SKM-1 treated with dmso at 0.1 percent for 144 hours (cell line): ENCODE results near the gene CFAP73.
"Not testable (repeated sequence)": the region's sequence is repeated elsewhere in the genome, so short reads cannot be mapped to it uniquely, and the experiment has no call there.

Experiments
- DNase-seq: peaks from one replicate; lab custom pipeline; 2025; ENCODE audit not compliant: unreplicated experiment; lab: John Stamatoyannopoulos, UW

CFAP73 gene

DNA sequence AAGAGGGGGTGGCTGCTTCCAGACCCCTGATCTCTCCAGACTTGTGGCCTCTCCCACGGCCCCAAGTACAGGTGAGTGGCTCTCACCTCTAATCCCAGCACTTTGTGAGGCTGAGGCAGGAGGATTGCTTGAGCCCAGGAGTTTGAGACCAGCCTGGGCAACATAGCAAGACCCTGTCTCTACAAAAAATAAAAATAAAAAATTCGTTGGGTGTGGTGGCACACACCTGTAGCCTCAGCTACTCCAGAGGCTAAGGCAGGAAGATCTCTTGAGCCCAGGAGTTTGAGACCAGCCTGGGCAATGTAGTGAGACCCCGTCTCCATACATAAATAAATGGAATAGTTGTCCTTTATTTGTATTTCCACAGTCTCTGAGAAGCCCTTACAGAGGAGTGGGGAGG lies 7.8 kb upstream of the CFAP73 start:
- not testable (repeated sequence) for DNase-seq

DNA sequence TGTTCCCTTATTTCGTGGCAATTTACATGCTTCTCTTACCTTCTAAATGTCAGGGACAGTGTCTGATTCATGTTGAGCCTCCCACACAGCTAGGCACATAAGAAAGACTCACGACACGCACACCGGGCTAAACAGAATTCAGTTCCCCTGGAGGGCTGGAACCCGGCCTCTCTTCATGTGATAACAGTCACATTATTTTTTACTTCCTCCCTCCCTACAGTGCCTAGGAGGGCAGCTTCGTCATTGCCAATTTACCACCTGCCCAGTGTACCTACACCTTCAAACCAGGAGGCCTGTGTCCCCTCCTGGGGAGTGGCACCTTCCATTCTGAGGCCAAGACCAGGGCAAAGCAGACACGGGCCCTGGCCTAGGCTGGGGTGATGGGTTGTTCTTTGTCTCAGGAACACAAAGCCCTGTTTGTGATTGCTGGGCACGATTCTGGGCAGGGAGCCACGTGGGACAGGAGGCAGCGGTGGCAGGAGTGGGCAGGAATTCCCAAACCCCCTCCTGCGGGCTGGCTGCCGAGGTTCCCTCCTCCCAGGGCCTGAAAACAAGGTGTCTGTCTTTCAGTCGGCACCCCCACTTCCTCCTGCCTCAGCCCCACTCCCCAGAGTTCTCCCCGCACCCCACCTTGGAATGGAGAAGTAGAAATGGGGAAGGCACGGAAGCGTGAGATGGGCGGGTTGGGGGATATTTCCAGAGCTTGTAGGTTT lies 7.2 kb upstream of the CFAP73 start:
- peak; percentile 58 for DNase-seq

DNA sequence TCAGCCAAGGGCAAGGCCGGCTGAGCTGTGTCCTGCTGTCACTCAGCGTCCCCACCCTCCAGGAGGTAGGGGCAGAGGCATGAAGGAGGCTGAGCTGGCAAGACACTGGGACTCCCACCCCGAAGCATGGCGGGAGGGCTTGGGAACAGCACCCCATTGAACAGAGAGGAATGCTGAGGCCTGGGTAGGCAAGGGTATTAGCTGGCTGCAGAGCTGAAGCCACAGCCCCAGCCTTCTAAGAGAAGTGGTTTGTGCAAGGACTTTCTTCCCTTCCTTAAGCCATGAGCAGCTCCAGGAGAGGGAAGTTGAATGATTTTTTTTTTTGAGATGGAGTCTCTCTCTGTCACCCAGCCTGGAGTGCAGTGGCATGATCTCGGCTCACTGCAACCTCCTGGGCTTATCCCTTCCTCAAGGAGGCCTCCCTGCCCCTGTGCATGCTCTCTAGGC lies 6.6 kb upstream of the CFAP73 start:
- peak; percentile 28 for DNase-seq

DNA sequence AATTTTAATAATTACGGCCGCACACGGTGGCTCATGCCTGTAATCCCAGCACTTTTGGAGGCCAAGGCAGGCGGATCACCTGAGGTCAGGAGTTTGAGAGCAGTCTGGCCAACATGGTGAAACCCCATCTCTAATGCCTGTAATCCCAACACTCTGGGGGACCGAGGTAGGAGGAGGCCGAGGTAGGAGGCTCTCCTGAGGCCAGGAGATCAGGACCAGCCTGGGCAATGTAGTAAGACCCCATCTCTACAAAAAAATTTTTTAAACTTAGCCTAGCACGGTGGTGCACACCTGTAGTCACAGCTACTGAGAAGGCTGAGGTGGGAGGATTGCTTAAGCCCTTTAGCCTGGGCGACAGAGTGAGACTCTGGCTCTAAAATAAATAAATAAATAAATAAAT lies 5.6 kb upstream of the CFAP73 start:
- no peak for DNase-seq

DNA sequence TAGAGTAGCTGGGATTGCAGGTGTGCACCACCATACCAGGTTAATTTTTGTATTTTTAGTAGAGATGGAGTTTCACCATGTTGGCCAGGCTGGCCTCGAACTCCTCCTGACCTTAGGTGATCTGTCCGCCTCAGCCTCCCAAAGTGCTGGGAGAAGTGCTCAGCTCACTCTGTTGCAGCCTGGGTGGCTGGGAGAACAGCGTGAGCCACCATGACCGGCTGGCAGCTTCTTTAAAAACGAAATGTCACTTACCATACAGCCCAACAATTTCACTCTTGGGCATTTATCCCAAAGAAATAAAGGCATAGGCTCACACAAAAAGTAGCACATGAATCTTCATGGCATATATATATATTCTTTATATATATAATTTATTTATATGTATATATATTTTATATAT lies 4.7 kb upstream of the CFAP73 start:
- no peak for DNase-seq

DNA sequence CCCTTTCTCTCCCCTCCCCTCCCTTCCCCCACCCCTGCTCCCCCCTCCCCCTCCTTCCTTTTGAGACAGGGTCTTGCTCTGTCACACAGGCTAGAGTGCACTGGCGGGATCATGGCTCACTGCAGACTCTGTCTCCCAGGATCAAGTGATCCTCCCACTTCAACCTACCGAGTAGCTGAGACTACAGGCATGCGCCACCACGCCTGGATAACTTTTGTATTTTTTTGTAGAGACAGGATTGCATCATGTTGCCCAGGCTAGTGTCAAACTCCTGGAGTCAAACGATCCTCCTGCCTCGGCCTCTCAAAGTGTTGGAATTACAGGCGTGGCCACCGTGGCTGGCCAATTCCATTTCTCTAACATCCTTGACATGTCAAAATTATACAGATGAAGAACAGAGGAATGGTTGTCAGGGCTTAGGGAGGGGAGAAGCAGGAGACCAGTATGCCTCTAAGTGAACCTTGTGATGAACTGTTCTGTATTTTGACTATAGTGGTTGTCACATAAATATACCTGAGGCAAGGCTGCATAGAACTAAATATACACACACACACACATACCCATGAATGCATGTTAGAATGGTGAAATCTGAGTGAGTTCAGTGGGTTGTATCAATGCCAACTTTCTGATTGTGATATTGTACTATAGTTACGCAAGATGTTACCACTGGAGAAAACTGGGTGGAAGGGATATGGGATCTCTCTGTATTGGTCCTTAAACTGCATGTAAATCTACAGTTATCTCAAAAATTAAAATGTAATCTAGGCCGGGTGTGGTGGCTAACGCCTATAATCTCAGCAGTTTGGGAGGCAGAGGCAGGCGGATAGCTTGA lies 3.6 kb upstream of the CFAP73 start:
- DNase-seq = no peak

DNA sequence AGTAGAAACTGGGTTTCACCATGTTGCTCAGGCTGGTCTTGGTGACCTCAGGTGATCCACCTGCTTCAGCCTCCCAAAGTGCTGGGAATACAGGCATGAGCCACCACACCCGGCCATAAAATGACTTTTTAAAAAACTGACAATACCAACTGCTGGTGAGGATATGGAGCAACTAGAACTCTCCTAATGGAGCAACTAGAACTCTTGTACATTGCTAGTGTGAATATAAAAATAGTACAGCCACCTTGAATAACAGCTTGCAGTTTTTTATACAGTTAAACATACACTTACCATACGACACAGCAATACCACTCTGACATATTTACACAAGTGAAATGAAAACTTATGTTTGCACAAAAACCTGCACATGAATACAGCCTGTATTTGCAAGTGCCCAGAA lies 2.5 kb upstream of the CFAP73 start:
- DNase-seq = no peak

DNA sequence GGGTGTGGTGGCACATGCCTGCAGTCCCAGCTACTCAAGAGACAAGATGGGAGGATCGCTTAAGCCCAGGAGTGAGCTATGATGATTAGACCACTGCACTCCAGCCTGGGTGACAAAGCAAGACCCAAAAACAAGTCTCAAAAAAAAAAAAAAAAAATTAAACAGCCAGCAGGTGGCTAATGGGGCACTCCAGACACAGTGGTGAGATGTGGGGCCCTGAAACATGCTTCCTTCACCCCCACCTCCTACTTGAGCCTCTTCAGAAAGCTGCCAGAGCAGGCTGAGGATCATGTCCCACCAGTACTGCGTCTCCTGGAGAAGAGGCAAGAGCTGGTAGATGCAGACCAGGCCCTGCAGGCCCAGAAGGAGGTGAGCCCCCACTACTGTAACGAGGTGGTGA lies 2.1 kb downstream of the CFAP73 start:
- no peak for DNase-seq

DNA sequence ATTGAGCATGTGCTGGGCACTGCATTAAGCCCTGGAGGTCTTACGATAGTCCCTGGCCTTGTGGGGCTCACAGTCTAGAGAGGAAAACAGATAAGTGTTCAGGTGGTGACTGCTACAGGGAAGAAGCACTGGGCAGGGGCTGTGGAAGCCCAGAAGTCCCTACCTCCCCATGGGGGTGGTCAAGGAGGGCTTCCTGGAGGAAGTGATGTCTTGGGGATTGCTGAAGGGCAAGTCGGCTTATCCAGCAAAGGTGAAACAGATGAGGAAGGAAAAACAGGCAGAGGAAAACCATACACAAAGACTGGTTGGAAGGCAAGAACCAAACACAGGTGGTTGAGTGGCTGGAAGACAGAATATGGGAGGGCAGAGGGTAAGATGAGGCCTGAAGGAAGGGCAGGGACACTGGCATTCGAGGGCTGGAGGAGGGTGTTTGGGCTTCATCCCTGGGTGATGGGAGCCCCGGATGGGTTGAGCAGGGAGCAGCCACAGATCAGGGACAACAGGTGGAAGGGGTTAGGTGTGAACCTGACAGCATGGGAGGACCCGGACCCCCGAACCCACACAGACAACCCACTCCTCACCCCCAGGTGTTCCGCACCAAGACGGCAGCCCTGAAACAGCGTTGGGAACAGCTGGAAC lies 2.8 kb downstream of the CFAP73 start:
- no peak for DNase-seq

DNA sequence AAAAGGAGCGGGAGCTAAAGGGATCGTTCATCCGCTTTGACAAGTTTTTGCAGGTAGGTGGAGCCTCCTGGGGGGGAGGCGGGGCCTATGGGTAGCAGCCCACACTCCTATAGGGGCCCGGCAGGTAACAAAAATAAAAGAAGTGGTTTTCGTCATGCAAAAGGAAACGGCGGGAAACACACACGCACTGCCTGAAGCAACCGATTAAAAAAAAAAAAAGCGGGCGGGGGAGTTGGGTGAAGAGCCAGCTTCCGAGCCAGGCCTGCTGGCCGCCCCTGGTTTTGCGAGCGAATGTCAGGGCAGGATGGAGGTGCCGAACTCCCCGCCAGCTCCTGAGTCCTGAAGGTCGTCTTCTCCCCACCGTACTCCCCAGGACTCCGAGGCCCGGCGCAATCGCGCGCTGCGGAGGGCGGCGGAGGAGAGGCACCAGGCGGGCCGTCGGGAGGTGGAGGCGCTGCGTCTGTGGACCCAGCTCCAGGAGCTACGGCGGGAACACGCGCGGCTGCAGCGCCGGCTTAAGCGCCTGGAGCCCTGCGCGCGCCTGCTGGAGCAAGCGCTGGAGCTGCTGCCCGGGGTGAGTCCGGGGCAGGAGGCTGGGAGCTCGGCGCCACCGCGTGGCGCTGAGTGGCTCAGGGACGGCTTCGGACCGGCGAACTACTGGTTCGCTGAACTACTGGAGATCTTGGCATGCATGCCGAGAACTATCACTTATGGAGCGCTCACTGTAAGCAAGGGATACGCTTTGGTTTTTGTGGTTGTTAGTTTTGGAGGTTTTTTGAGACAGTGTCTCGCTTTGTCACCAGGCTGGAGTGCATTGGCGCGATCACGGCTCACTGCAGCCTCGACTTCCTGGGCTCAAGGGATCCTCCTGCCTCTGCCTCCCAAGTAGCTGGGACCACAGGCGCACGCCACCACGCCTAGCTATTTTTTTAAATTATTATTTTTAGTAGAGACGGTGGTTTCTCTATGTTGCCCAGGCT lies 3.6 kb downstream of the CFAP73 start:
- peak; percentile 40 for DNase-seq

DNA sequence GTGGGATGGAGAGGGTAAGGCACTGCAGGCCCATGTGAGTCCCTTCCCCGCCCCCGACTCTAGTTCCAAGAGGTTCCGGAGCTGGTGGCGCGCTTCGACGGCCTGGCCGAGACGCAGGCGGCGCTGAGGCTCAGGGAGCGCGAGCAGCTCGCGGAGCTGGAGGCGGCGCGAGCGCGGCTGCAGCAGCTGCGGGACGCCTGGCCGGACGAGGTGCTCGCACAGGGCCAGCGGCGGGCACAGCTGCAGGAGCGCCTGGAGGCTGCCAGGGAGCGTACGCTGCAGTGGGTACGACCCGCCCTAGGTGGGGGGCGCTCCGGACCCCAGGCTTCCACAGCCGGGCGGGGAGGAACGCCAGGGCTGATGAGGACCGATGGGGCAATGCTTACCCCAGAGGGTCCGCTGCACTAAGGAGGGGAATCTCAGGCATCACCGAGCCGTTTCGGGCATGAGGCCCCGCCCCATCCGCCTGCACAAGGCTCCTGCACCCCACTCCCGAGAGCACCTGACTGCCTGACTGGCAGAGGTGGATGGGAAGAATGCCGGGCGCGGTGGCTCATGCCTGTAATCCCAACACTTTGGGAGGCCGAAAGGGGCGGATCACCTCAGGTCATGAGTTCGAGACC lies 4.9 kb downstream of the CFAP73 start:
- DNase-seq = no peak

DNA sequence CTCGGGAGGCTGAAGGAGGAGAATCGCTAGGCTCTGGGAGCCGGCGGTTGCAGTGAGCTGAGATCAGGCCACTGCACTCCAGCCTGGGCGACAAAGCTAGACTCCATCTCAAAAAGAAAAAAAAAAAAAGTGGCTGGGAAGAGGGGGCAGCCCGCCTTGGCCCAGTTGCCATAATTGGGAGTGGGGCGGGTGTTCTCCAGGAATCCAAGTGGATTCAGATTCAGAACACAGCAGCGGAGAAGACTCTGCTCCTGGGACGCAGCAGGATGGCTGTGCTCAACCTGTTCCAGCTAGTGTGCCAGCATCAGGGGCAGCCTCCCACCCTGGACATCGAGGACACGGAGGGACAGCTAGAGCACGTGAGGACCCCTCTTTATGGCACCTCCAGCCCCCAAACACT lies 5.5 kb downstream of the CFAP73 start:
- DNase-seq = no peak

DNA sequence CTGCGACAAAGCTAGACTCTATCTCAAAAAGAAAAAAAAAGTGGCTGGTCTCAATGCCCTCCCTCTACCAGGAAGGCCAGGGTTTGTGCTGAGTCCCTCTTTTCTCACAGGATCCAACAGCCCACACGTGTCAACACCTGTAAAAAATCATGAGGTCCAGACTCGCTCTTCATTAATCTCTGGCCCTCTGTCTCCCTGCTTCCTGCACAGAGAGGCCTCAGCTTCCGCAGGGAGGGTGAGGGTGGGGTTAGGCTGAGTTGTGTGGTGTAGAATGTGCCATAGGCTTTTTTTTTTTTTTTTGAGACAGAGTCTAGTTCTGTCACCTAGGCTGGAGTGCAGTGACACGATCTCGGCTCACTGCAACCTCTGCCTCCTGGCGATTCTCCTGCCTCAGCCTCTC lies 6.1 kb downstream of the CFAP73 start:
- no peak for DNase-seq

DNA sequence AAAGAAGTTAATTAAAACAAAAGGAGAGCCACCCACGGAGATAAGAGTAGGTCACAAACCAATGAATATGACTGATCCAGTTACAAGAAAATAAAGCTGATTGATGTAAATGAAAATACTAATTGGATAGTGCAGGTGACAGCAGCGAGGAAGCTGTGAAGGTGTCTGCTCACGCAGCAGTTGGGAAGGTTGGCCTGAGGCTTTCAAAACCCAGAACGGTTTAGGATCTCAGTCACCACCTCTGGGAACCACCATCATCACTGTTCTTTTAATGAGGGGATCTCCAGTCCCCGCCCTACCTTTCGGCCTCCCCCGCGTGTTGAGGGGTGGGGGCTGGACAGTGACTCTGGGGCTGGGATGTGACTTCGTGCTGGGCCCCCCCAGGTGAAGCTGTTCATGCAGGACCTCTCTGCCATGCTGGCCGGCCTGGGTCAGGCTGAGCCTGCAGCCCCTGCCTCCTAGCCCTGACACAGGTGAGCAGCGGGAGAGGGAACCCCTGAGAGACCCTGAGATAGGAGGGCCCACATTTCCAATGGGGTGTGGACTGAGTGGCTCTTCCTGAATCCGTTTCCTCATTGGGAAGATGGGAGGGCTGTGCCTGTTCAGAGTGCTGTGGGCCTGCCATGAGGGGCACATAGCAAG lies 7.8 kb downstream of the CFAP73 start:
- DNase-seq = no peak

DNA sequence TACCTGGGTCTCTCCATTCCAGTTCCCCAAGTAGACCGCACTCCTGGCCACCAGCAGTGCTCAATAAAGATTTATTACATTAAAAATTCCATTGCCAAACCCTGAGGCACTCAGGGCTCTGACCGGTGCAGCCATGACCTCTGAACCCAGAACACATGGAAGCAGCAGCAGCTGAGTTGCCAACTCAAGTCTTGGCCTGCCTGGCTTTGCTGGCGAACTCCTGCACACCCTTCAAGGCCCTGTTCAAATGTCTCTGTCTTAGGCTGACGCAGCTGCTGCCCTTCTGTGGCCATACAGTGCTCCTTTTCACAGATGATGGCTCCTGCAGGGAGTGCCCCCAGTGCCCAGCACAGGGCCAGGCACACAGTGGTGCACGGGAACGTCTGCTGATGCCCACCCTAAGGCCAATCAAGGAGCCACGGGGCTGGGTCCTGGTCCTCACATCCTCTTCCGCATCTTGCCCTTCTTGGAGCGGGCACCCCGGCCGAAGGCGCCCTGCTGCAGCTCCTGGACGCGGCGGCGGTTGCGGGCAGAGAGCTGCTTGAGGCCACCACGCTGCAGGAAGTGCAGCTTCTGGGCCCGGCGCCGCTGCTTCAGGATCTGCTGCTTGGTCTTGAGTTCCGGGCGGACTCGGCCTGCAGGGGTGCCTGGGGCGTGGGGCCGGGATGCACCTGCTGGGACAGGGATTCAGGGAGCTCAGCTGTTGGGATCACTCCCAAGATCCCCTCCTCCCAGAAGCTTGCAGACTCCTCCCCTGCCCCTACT lies 9.1 kb downstream of the CFAP73 start:
- no peak for DNase-seq

DNA sequence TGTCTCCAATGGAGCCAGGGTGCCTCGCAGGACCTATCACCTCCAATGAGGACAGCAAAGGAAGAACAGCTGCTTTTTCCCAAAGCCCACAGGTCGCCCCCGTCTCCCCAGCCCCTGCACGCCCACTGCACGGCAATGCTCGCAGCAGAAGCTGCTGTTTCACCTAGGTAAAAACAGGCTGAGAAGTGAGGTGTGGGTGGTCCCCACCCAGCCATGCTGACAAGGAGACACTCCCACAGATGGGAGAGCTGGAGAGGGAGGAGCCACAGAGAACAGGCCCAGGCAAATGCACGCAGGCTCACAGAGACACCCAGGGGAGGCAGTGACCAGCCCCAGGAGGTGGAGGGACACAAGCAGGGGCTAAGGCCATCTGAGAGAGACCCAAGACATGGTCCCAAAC lies 10.4 kb downstream of the CFAP73 start:
- no peak for DNase-seq

DNA sequence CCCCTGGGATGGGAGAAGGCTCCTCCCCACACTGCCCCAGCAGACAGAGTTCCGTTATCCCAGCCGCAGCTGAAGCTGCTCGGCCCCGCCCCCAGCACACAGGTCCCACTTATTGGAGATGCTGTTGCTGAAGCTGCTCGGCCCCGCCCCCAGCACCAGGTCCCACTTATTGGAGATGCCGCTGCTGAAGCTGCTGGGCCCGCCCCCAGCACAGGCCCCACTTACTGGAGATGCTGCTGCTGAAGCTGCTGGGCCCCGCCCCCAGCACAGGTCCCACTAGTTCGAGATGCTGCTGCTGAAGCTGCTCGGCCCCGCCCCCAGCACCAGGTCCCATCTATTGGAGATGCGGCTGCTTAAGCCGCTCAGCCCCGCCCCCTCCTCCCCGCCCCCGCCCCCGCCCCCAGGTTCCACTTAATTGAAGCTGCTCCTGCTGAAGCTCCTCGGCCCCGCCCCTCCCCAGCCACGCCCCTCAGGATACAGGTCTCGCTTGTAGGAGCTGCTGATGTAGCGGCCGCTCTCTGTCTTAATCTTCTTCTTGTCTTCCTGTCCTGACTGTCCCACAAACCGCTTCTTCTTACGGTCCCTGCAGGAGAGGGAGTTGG lies 12.0 kb downstream of the CFAP73 start:
- DNase-seq = no peak

DNA sequence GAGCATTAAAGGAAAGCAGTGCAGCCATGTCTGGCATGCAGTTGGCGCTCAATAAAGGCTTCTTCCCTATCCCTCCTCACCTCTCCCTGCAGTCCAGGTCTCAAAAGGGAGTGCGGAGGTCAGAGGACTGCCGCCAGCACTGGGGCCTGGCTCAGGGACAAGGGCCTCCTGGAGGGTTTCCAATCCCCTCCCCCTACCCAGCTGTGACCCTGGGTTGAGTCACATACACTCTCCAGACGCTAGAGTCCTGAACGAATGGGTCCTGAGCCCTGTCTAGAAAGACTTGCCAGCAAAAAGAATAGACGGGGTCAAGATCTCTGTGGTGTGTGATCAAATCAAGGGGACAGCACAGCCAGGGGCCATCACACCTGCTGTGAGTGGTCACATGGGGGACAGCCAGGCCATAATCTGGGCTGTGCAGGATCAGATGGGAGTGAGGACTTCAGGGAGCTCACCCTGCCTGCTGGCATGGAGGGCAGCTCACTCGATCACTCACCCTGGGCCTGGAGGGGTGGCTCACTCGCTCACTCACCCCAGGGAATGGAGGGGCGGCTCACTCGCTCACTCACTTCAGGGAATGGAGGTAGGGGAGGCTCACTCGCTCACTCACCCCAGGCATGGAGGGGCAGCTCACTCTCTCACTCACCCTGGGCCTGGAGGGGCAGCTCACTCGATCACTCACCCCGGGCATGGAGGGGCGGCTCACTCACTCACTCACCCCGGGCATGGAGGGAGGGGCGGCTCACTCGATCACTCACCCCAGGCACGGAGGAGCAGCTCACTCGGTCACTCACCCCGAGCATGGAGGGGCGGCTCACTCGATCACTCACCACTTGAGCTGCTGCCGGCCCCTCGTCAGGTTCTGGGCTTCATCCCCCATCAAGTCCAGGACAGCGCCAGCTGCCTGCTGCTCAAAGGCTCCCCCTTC lies 12.8 kb downstream of the CFAP73 start:
- DNase-seq = no peak
